ENCODE results near the gene MTM1.

MTM1 gene

GRCh38 chrX:150548684-150549083 is 19.7 kb upstream of the MTM1 start:
- no peak for DNase-seq (ENCODE audit: low read depth in 3 of 3, low spot score in 1 of 3)

- no peak for DNase-seq (ENCODE audit: low read depth in 3 of 3, low spot score in 1 of 3)
These were observed 16.5 kb upstream of the MTM1 start for GRCh38 chrX:150551963-150552362.

- DNase-seq (ENCODE audit: low read depth in 3 of 3, low spot score in 1 of 3), result no peak
These were observed 10.0 kb upstream of the MTM1 start for GRCh38 chrX:150558424-150558823.

GRCh38 chrX:150564838-150565237 is 3.6 kb upstream of the MTM1 start:
- DNase-seq (ENCODE audit: low read depth in 3 of 3, low spot score in 1 of 3), result no peak

- DNase-seq (ENCODE audit: low read depth in 3 of 3, low spot score in 1 of 3), result no peak
These were observed 2.9 kb upstream of the MTM1 start for GRCh38 chrX:150565551-150565950.

- no peak for DNase-seq (ENCODE audit: low read depth in 3 of 3, low spot score in 1 of 3)
These were observed 1.7 kb upstream of the MTM1 start for GRCh38 chrX:150566734-150567182.

- no peak for DNase-seq (ENCODE audit: low read depth in 3 of 3, low spot score in 1 of 3)
These were observed 639 bp upstream of the MTM1 start for GRCh38 chrX:150567645-150568319.

- DNase-seq (ENCODE audit: low read depth in 3 of 3, low spot score in 1 of 3), result peak in 1 of 3 donors; percentile 13
These were observed 695 bp downstream of the MTM1 start for GRCh38 chrX:150569155-150569477.

- no peak for DNase-seq (ENCODE audit: low read depth in 3 of 3, low spot score in 1 of 3)
These were observed 2.1 kb downstream of the MTM1 start for GRCh38 chrX:150570512-150570911.

GRCh38 chrX:150572206-150572605 is 3.8 kb downstream of the MTM1 start:
- no peak for DNase-seq (ENCODE audit: low read depth in 3 of 3, low spot score in 1 of 3)

- DNase-seq (ENCODE audit: low read depth in 3 of 3, low spot score in 1 of 3), result no peak
These were observed 4.7 kb downstream of the MTM1 start for GRCh38 chrX:150573106-150573505.

- DNase-seq (ENCODE audit: low read depth in 3 of 3, low spot score in 1 of 3), result no peak
These were observed 5.3 kb downstream of the MTM1 start for GRCh38 chrX:150573702-150574101.

- no peak for DNase-seq (ENCODE audit: low read depth in 3 of 3, low spot score in 1 of 3)
These were observed 6.4 kb downstream of the MTM1 start for GRCh38 chrX:150574559-150575418.

- peak; percentile 13 to 36 (median 14) for DNase-seq (ENCODE audit: low read depth in 3 of 3, low spot score in 1 of 3)
These were observed 7.0 kb downstream of the MTM1 start for GRCh38 chrX:150575419-150575814.

- no peak for DNase-seq (ENCODE audit: low read depth in 3 of 3, low spot score in 1 of 3)
These were observed 8.8 kb downstream of the MTM1 start for GRCh38 chrX:150577174-150577573.

GRCh38 chrX:150581093-150581775 is 12.8 kb downstream of the MTM1 start:
- no peak for DNase-seq (ENCODE audit: low read depth in 3 of 3, low spot score in 1 of 3)

- DNase-seq (ENCODE audit: low read depth in 3 of 3, low spot score in 1 of 3), result no peak
These were observed 14.0 kb downstream of the MTM1 start for GRCh38 chrX:150582338-150582948.

- peak in 1 of 3 donors; percentile 19 for DNase-seq (ENCODE audit: low read depth in 3 of 3, low spot score in 1 of 3)
These were observed 19.4 kb downstream of the MTM1 start for GRCh38 chrX:150587585-150588503.

GRCh38 chrX:150594584-150594983 is 26.2 kb downstream of the MTM1 start:
- no peak for DNase-seq (ENCODE audit: low read depth in 3 of 3, low spot score in 1 of 3)

GRCh38 chrX:150599226-150599625 is 30.8 kb downstream of the MTM1 start:
- no peak for DNase-seq (ENCODE audit: low read depth in 3 of 3, low spot score in 1 of 3)
